ENCODE results near the gene PPM1A.

Gene PPM1A

GRCh38 chr14:60323199-60323896 is 74.3 kb downstream of the PPM1A start:
- DNase-seq (ENCODE audit: low spot score), result no peak

- no peak for DNase-seq (ENCODE audit: low spot score)
These were observed 75.8 kb downstream of the PPM1A start for GRCh38 chr14:60324837-60325236.

GRCh38 chr14:60326274-60326673 is 77.3 kb downstream of the PPM1A start:
- DNase-seq (ENCODE audit: low spot score), result no peak

GRCh38 chr14:60327447-60328331 is 78.7 kb downstream of the PPM1A start:
- no peak for DNase-seq (ENCODE audit: low spot score)

- DNase-seq (ENCODE audit: low spot score), result no peak
These were observed 79.6 kb downstream of the PPM1A start for GRCh38 chr14:60328583-60328982.

- no peak for DNase-seq (ENCODE audit: low spot score)
These were observed 80.3 kb downstream of the PPM1A start for GRCh38 chr14:60329274-60329673.

- peak; percentile 78 for DNase-seq (ENCODE audit: low spot score)
These were observed 82.4 kb downstream of the PPM1A start for GRCh38 chr14:60331201-60332045.

- DNase-seq (ENCODE audit: low spot score), result no peak
These were observed 83.0 kb downstream of the PPM1A start for GRCh38 chr14:60332046-60332399.

- no peak for DNase-seq (ENCODE audit: low spot score)
These were observed 83.8 kb downstream of the PPM1A start for GRCh38 chr14:60332869-60333268.

GRCh38 chr14:60339571-60339970 is 90.5 kb downstream of the PPM1A start:
- peak; percentile 55 for DNase-seq (ENCODE audit: low spot score)

- no peak for DNase-seq (ENCODE audit: low spot score)
These were observed 94.6 kb downstream of the PPM1A start for GRCh38 chr14:60343571-60344071.

- no peak for DNase-seq (ENCODE audit: low spot score)
These were observed 95.7 kb downstream of the PPM1A start for GRCh38 chr14:60344751-60345150.

- no peak for DNase-seq (ENCODE audit: low spot score)
These were observed 97.7 kb downstream of the PPM1A start for GRCh38 chr14:60346706-60347105.

GRCh38 chr14:60348211-60348610 is 99.2 kb downstream of the PPM1A start:
- DNase-seq (ENCODE audit: low spot score), result no peak
